HG03196 (cell line): ENCODE measurements around the gene GSTT2B.
"Not testable (repeated sequence)": the region's sequence is repeated elsewhere in the genome, so short reads cannot be mapped to it uniquely, and the experiment has no call there.

ENCODE experiments used
- ATAC-seq: cut with Tn5 transposase; IDR thresholded peaks from one replicate; pipeline ENCODE4 v1.9.1; 2021; ENCODE audit not compliant: unreplicated experiment

GSTT2B gene

DNA sequence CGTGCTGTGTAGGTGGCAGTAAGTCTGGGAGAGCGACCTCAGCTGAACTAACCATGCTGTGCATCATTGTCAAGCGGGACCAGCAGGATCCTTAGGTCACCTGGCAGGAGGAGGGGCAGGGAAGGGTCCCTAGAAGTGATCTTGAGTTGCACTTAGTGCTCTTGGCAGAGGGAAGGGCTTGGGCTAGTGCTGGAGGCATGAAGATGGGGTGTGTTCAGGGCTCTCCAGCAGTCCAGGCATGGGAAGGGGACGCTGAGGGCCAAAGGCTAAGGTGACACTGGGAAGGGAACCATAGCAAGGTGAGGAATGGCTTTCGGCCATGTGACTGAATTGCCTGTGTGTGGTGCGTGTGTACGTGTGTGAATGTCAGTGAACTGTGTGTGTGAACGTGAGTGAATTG is 25.1 kb upstream of the GSTT2B start:
- not testable (repeated sequence) for ATAC-seq

DNA sequence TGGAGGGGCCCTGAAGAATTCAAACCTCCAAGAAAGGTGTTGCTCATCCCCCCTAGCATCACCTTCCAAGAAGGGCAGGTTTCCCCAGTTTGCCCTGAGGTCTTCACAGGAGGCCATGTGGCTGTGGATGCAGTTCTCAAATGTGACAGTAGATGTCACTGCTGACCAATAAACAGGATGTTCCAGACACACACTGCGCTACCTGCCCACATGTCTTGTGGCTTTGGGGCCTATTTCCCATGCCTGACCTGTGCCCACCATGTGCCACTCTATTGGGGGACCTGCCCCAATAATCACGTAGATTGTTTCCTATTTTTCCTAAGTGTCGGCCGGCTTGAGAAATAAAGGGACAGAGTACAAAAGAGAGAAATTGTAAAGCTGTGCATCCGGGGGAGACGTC is 23.4 kb upstream of the GSTT2B start:
- ATAC-seq, result no peak

DNA sequence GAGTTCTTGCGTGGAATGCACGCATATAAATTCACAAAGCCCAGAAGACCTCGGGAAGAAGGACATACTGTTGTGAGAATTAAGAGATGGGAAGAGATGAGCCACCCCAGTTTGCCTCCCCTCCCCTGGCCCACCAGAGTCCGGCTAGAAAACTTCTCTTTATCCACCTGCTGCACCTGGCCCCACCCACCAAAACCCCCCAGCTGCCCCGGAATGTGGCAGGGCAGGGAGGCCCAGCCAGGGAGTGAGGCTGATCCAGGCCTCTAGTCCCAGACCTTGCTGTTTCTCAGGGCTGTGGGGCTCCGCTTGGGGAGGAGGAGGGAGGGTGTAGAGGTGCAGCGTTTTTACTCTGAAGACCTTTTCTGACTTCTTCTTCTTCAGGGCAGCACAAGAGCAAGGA is 19.6 kb upstream of the GSTT2B start:
- ATAC-seq, result not testable (repeated sequence)

DNA sequence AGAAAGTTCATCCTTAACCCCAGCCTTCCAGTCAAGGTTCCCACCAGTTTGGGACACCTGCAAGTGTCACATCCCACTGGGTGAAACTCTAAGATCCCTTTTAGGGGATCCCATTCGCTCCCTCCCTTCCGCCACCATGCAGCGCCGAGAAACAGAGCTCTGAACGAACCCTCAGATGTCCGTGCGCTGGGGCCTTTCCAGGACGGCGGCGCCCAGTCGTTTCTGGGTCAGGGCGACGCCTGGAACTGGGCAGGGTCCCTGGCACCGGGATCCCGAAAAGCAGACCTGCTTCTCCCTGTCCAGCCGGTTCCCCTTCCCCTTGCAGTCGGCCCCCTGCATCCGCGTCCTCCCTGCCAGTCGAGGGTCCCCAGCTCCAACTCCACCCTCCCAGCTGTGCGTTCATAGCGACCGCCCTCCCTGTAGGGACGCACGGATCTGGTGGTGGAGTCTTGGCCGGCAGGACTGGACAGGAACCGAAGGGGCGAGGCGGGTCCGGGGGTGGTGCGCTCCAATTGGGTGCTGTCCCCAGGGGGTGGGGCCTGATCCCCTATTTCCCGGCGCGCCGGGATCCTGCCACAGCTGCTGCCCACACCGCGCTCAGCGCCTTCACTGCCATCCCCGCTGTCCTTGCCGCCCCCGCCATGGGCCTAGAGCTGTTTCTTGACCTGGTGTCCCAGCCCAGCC is 18.7 kb upstream of the GSTT2B start, which contains the start of gene GSTT2:
Gene GSTT2 (plus strand): TSS at position 578 of the 684 bp plus-strand sequence.
- not testable (repeated sequence) for ATAC-seq

DNA sequence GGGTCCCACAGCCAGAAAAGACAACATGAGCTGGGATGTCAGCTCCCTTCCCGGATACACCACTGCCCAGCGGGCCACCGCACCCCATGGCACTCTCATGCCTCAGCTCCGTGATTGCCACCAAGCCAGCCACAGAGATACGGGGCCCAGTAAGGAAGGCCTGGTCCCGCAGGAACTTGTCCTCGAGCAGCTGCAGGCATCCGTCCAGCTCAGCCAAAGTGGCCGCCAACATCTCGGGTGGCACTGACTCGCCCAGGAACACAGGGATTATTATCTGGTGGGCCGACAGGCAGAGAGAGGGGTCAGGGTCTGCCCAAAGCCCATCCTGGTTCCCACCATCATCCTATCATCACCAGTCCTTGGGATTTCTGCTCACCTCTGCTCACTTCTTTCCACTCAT is 16.3 kb upstream of the GSTT2B start:
- not testable (repeated sequence) for ATAC-seq

DNA sequence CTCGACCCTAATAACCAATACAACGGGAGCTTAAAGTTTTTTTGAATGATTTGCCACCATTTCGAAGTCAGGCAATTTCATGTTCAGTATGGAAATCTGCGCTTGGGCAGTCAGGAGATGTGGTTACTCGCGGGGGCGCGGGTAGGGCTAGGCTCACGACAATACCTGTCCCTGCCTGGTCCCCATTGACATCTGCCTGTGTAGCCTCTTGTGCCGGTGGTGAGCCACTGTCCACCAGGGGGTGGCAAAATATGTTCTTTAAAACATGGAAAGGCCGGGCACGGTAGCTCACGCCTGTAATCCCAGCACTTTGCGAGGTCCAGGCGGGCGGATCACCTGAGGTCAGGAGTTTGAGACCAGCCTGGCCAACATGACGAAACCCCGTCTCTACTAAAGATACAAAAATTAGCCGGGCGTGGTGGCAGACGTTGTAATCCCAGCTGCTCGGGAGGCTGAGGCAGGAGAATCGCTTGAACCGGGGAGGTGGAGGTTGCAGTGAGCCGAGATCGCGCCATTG is 13.9 kb upstream of the GSTT2B start:
- ATAC-seq, result peak; percentile 25

DNA sequence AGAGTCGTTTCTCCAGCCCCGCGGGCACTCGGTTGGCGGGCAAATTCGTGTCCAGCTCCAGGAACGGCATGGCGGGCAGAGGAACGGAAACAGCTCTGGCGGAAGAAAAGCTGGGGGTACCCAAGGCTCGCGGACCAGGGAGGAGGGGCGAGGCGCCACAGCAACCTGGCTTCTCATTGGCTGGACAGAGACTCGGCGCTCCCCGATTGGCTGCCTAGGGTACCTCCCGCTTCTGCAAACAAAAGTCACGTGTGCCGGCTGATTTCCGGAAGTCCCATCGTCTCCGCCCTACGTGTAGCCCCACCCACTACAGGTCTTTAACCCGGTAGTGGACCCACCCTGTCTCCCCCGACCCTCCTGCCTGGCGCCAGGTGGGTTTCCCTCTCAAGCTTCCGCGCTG is 13.3 kb upstream of the GSTT2B start, which contains the start of gene DDT:
Gene DDT (minus strand): TSS at position 97 of the 400 bp plus-strand sequence. CDS start 27 bp downstream, at position 70.
- peak; percentile 88 for ATAC-seq

DNA sequence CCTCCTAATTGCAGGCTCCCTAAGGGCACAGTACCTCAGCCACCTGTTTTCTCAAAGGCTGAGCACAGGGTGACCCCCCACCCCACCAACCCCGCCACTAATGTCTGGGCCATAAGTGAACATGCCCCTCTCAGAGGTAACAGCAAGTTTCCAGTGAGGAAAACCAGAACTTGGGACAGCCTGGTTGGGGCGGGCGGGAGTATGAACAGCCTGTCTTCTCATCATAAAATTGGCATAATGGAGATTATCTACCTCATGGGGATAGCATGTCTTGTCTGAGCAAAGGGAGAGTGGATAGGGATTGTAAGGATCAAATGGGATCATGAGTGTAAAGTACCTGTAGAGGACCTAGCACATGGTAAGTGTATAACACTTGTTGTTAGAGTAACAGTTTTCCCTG is 10.9 kb upstream of the GSTT2B start:
- not testable (repeated sequence) for ATAC-seq

DNA sequence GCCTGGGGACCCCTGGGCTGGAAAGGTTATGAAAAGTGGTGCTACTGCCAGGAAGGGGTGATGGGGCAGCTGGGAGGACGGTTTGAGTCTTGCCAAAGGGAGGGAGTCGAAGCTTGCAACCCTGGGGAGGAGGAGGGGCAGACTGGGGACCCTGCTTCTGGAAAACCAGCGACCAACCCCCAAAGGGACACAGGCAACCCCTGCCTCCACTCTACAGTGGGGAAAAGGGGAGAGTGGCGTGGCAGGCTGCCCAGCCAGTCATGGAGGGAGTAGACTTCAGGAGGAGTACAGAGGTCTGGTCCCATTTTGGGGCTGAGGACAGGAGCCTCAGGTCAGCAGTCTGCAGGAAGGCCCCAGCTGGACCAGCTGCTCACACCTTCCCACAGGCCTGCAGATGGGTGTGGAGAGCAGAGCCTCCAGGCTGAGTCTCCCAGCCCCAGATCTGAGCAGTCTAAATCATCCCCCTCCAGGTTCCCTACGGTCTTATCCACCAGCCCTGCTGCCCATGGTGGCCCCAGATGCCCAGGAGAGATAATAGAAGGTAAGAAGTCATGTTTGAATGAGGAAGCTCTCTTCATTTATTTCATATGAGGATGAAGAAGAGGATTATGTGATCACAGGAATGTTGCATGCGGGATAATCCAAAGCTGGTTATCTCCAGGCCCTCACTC is 10.0 kb upstream of the GSTT2B start:
- no peak for ATAC-seq

DNA sequence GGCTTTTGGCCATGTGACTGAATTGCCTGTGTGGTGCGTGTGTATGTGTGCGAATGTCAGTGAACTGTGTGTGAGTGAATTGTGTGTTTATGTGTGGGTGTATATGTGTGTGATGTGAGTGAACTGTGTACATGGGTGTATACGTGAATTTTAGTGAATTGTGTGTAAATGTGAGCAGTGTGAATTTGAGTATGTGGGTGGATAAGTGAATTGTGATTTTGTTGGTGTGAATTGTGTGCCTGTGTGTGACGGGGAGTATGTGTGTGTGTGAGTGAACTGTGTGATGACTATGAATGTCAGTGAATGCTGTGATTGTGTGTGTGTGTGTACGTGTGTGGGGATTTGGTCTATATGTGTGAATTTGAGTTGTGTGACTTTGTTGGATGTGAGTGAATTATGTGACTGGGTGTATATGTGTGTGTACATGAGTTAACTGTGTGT is 9.2 kb upstream of the GSTT2B start:
- ATAC-seq, result no peak

DNA sequence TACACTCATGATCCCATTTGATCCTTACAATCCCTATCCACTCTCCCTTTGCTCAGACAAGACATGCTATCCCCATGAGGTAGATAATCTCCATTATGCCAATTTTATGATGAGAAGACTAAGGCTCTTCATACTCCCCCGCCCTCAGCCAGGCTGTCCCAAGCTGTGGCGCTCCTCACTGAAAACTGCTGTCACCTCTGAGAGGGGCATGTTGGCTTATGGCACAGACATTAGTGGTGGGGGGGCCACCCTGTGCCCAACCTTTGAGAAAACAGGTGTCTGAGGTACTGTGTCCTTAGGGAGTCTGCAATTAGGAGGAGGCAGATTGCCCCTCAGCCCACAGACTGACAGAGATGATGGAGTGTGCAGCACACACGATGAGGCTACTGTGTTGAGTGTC is 8.1 kb upstream of the GSTT2B start:
- ATAC-seq, result no peak

DNA sequence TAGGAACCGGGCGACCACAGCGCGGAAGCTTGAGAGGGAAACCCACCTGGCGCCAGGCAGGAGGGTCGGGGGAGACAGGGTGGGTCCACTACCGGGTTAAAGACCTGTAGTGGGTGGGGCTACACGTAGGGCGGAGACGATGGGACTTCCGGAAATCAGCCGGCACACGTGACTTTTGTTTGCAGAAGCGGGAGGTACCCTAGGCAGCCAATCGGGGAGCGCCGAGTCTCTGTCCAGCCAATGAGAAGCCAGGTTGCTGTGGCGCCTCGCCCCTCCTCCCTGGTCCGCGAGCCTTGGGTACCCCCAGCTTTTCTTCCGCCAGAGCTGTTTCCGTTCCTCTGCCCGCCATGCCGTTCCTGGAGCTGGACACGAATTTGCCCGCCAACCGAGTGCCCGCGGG is 5.6 kb upstream of the GSTT2B start, which contains the start of gene DDTL:
Gene DDTL (plus strand): TSS at position 321 of the 400 bp plus-strand sequence. CDS start 27 bp downstream, at position 348.
- peak; percentile 86 for ATAC-seq

DNA sequence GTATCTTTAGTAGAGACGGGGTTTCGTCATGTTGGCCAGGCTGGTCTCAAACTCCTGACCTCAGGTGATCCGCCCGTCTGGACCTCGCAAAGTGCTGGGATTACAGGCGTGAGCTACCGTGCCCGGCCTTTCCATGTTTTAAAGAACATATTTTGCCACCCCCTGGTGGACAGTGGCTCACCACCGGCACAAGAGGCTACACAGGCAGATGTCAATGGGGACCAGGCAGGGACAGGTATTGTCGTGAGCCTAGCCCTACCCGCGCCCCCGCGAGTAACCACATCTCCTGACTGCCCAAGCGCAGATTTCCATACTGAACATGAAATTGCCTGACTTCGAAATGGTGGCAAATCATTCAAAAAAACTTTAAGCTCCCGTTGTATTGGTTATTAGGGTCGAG is 5.1 kb upstream of the GSTT2B start:
- not testable (repeated sequence) for ATAC-seq

DNA sequence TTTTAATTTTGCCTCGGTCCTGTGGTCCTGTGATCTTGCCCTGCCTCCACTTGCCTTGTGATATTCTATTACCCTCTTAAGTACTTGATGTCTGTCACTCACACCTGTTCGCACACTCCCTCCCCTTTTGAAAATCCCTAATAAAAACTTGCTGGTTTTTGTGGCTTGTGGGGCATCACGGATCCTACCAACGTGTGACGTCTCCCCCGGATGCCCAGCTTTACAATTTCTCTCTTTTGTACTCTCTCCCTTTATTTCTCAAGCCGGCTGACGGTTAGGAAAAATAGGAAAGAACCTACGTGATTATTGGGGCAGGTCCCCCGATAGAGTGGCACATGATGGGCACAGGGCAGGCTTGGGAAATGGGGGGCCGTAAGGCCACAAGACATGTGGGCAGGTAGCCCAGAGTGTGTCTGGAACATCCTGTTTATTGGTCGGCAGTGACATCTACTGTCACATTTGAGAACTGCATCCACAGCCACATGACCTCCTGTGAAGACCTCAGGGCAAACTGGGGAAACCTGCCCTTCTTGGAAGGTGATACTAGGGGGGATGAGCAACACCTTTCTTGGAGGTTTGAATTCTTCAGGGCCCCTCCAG is 4.6 kb downstream of the GSTT2B start:
- not testable (repeated sequence) for ATAC-seq

DNA sequence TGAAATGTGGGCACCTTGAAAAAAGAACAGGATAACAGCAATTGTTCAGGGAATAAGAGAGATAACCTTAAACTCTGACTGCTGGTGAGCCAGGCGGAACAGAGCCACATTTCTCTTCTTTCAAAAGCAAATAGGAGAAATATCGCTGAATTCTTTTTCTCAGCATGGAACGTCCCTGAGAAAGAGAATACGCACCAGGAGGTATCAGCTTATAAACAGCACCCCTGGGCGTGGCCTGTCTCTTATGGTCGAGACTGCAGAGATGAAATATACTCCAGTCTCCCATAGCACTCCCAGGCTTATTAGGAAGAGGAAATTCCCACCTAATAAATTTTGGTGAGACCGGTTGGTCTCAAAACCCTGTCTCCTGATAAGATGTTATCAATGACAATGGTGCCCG is 5.1 kb downstream of the GSTT2B start:
- not testable (repeated sequence) for ATAC-seq

DNA sequence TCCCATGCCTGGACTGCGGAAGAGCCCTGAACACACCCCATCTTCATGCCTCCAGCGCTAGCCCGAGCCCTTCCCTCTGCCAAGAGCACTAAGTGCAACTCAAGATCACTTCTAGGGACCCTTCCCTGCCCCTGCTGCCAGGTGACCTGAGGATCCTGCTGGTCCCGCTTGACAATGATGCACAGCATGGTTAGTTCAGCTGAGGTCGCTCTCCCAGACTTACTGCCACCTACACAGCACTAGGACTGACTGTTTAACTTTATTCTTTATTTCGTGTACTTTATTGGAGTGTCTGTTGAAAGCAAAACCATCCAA is 6.0 kb downstream of the GSTT2B start:
- not testable (repeated sequence) for ATAC-seq

DNA sequence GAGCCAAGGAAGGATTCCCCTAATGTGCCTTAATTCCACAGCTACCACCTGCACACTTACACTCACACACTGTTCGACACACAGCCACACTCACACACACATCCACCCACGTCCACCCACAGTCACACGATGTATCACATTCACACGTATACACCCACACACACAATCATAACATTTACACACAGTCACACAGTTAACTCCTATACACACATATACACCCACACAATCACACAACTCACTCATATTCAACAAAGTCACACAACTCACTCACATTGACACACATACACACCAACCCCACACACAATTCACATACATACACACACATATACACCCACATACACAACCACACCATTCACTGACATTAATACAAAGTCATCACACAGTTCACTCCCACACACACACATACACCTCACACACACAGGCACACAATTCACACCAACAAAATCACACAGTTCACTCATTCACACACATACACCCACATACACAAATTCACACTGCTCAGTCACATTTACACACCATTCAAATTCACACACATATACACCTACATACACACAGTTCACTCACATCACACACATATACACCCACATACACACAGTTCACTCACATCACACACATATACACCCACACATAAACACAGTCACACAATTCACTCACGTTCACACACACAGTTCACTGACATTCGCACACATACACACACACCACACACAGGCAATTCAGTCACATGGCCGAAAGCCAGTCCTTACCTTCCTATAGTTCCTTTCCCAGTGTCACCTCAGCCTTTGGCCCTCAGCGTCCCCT is 6.6 kb downstream of the GSTT2B start:
- ATAC-seq, result not testable (repeated sequence)

DNA sequence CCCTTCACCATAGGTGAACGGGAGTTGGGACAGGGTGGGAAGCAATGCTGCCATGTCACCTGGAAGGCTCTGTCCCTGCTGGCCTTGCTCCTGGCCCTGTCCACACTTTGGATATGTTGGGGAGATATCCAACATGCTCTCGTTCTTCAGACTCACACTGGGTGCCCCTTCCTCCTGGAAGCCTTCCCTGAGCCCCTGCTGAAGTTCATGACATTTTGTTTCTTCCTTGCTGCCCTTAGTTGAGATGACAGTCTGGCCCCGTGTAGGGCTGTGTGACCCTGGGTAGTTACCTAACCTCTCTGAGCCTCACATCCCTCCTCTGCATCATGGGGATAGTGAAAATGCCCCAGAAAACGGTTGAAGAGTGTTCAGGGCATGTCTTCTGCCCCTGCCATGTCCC is 7.5 kb downstream of the GSTT2B start:
- ATAC-seq, result not testable (repeated sequence)

DNA sequence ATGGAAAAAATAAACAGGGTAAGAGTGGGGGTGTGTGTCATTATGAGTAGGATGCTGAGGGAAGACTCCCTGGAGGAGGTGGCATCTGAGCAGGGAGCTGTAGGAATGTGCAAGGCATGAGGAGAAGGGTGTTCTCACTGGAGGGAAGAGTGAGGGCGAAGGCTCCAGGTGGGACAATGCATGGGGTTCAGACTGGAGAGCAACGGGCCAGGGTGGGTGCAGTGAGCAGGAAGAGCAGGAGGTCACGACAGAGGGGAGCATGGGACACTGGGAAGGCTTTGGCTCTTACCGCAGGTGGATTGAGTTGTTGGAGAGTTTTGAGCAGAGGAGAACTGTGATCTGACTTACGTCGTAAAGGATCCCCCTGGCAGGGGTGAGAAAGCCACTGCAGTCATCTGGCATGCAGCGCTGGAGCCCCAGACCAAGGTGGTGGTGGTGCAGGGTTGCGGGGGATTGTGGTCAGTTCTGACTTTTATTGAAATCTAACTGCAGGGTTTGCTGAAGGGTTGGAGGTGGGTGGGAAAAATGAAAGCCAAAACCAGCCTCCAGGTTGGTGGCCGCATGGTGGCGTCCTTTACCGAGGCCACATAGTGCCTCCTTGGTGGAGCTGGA is 8.1 kb downstream of the GSTT2B start:
- not testable (repeated sequence) for ATAC-seq

DNA sequence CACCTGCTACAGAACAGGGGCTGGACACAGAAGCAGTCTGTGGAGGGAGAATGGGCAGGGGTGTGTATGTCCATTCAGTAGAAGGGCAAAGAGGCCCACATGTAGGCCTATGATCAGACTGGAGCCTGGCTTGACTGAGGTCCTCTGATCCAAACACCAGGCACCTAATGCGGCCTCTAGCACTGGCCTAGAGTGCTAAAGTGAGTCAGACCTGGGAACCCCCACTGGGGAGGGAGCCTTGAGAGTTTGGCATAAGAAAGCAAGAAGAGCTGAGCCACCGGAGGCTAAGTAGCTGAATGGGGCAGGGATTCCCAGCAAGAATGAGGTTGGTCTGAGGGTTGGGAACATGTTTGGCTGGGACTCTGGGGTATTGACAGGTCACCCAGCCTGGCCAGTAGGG is 9.6 kb downstream of the GSTT2B start:
- ATAC-seq, result not testable (repeated sequence)
